AG04449 (cell line): ENCODE measurements around the gene AFG1L.

Experiments used
- CTCF ChIA-PET: fragments of 350-600 bp; formaldehyde crosslinking; extraction: SDS; loops from one replicate; lab custom pipeline; 2021; ENCODE audit warnings: antibody characterized with exemption; lab: Yijun Ruan, JAX
- POLR2A ChIA-PET: fragments of 400-600, 350-600 bp; formaldehyde crosslinking; extraction: SDS; loops from one replicate; lab custom pipeline; 2020; ENCODE audit warnings: antibody characterized with exemption, inconsistent platforms; lab: Yijun Ruan, JAX
- DNase-seq: peaks from one replicate; pipeline ENCODE4 v3.0.0-alpha.2; 2010; ENCODE audit warnings: low read depth, low spot score
- H3K4me3 ChIP-seq: 2 replicates; pipeline ENCODE4 v1.5.1; 2011; ENCODE audit warnings: low read depth, mild to moderate bottlenecking, control low read depth, low read length
- TF ChIP-seq, protein P1 (sequence below): IDR thresholded peaks from one replicate; pipeline ENCODE4 v1.5.1; 2011; ENCODE audit warnings: mild to moderate bottlenecking, moderate library complexity, low read length, control low read depth, inconsistent platforms; ENCODE audit not compliant: insufficient read depth; ENCODE audit errors: missing control alignments

Gene AFG1L

DNA sequence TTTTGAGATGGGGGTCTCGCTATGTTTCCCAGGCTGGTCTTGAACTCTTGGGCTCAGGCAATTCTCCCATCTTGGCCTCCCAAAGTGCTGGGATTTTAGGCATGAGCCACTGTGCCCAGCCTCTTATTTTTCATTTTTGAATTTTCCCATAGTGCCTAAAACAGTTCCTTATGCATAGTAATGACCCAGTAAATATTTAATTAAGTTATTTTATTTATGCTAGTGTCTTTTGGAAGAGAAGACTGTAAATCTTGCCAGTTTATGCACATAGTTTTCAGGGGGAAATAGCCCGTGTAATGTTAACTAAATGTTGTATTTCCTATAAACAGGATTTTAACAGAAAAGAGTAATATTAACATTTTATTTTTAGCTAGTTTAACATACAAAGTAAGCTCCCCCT is 60.3 kb downstream of the AFG1L start:
- POLR2A ChIA-PET = no interaction called here
- CTCF ChIA-PET = no interaction called here
- no peak for DNase-seq
- H3K4me3 ChIP-seq = no peak overlapping the region
- TF ChIP-seq, protein P1, sequence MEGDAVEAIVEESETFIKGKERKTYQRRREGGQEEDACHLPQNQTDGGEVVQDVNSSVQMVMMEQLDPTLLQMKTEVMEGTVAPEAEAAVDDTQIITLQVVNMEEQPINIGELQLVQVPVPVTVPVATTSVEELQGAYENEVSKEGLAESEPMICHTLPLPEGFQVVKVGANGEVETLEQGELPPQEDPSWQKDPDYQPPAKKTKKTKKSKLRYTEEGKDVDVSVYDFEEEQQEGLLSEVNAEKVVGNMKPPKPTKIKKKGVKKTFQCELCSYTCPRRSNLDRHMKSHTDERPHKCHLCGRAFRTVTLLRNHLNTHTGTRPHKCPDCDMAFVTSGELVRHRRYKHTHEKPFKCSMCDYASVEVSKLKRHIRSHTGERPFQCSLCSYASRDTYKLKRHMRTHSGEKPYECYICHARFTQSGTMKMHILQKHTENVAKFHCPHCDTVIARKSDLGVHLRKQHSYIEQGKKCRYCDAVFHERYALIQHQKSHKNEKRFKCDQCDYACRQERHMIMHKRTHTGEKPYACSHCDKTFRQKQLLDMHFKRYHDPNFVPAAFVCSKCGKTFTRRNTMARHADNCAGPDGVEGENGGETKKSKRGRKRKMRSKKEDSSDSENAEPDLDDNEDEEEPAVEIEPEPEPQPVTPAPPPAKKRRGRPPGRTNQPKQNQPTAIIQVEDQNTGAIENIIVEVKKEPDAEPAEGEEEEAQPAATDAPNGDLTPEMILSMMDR = no peak

DNA sequence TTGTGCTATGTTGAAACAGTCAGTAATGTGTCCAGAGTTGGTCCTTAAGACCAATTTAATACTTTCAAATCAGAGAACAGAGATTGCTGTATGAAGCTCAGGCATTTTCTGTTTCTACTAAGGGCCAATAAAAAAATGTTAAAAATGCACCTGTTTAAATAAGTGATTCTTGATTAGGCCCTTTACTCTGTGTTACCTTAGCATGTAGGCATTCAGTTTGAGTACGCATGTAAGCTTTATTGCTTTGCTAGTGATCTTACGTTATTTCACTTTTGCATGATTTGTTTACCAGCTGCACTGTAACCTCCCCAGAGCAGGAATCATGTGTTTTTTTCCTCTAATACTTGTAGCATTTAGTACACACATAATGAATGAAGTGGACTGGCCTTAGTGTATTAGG is 61.0 kb downstream of the AFG1L start:
- POLR2A ChIA-PET = no interaction called here
- no peak for DNase-seq
- TF ChIP-seq, protein P1 = no peak
- CTCF ChIA-PET = no interaction called here
- H3K4me3 ChIP-seq = no peak overlapping the region

GRCh38 chr6:108359901-108360882 is 65.3 kb downstream of the AFG1L start:
- DNase-seq = peak; percentile 19
- ChIA-PET POLR2A (no interaction called here), CTCF (no interaction called here)
- H3K4me3 ChIP-seq = no peak overlapping the region
- TF ChIP-seq, protein P1 = no peak

DNA sequence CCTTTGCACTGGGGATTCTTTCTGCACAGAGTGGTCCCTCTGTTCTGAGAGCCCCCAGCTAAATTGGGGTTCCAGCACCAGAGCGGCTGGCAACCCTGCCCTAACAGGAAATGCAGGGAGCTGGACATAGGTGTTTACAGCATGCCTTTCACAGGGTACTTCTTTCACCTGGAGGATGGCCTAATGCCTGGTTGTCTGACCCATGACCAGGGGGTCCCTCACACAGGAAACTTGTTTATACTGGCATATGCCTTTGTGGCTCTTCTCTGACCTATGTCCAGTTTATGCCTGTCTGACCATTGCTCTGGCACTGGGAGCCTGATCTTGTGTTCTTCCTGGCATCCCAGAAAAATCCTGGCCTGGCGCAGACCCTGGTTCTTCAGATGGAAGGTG is 66.1 kb downstream of the AFG1L start:
- no peak overlapping the region for H3K4me3 ChIP-seq
- no peak for DNase-seq
- ChIA-PET CTCF (no interaction called here), POLR2A (no interaction called here)
- TF ChIP-seq, protein P1 = no peak

- ChIA-PET CTCF (no interaction called here), POLR2A (no interaction called here)
- DNase-seq = no peak
- H3K4me3 ChIP-seq = no peak overlapping the region
- TF ChIP-seq, protein P1 = no peak
Observed at GRCh38 chr6:108361312-108361932, 66.6 kb downstream of the AFG1L start.

- no peak for DNase-seq
- TF ChIP-seq, protein P1 = no peak
- ChIA-PET CTCF (no interaction called here), POLR2A (no interaction called here)
- no peak overlapping the region for H3K4me3 ChIP-seq
Observed at GRCh38 chr6:108362455-108362854, 67.6 kb downstream of the AFG1L start.
